IMR-90 (cell line): ENCODE measurements around the gene CCSER2. TPM values are rescaled to one million over a fixed set of nuclear protein-coding genes. Genes with fewer than 3 reads are reported as not detected.

ENCODE experiments used
- ATAC-seq: fragments of 200-7000 bp; cut with Tn5 transposase; 2 replicates; pipeline ENCODE4 v1.9.1; 2020; ENCODE audit warnings: low read depth, mild to moderate bottlenecking, moderate library complexity
- BruUV-seq: library from RNA; stranded (reverse); fragments of 400-500 nt; replicated peaks from 2 replicates; lab custom pipeline; 2021; lab: Mats Ljungman, UMichigan
- CTCF ChIA-PET: fragments of 300-600 bp; formaldehyde crosslinking; extraction: SDS; loops from one replicate; lab custom pipeline; 2021; ENCODE audit warnings: antibody characterized with exemption; lab: Yijun Ruan, JAX
- POLR2A ChIA-PET: fragments of 300-600 bp; sonication (Branson Sonifier 250); formaldehyde crosslinking; loops from one replicate; lab custom pipeline; 2022; ENCODE audit warnings: antibody characterized with exemption; ENCODE audit not compliant: unreplicated experiment; lab: Charles Lee
- DNase-seq: peaks from one replicate; pipeline ENCODE4 v3.0.0; 2013
- H2AFZ ChIP-seq: replicated peaks from 2 replicates; pipeline ENCODE3; 2013; ENCODE audit warnings: low read length, mild to moderate bottlenecking; ENCODE audit not compliant: poor library complexity
- H2AK5ac ChIP-seq: 2 replicates; pipeline ENCODE4 v1.6.1; 2013; ENCODE audit warnings: low read depth, low read length, inconsistent platforms
- H2AK9ac ChIP-seq: replicated peaks from 2 replicates; pipeline ENCODE3; 2013; ENCODE audit warnings: mild to moderate bottlenecking, low read depth, low read length, moderate library complexity; ENCODE audit not compliant: poor library complexity
- H2BK120ac ChIP-seq: 2 replicates; pipeline ENCODE4 v1.6.1; 2013; ENCODE audit warnings: low read depth, low read length, inconsistent platforms
- H2BK15ac ChIP-seq: 3 replicates; pipeline ENCODE4 v1.6.1; 2013; ENCODE audit warnings: low read depth, low read length, inconsistent platforms
- H2BK20ac ChIP-seq: 2 replicates; pipeline ENCODE4 v1.6.1; 2013; ENCODE audit warnings: low read depth, mild to moderate bottlenecking, inconsistent platforms, low read length, moderate library complexity
- H2BK5ac ChIP-seq: 2 replicates; pipeline ENCODE4 v1.6.1; 2013; ENCODE audit warnings: mild to moderate bottlenecking, low read depth, low read length, inconsistent platforms; ENCODE audit not compliant: poor library complexity, severe bottlenecking
- H3K14ac ChIP-seq: replicated peaks from 2 replicates; pipeline ENCODE4 v1.6.1; 2013; ENCODE audit warnings: low read depth, low read length, inconsistent platforms
- H3K18ac ChIP-seq: 2 replicates; pipeline ENCODE4 v1.6.1; 2013; ENCODE audit warnings: low read depth, low read length, control low read depth
- H3K23ac ChIP-seq: 2 replicates; pipeline ENCODE4 v1.6.1; 2013; ENCODE audit warnings: low read depth, low read length, inconsistent platforms
- H3K27ac ChIP-seq: 2 replicates; pipeline ENCODE4 v1.5.1; 2013; ENCODE audit warnings: mild to moderate bottlenecking, control low read depth, low read length; ENCODE audit not compliant: insufficient read depth
- H3K27me3 ChIP-seq: 2 replicates; pipeline ENCODE4 v1.6.1; 2013; ENCODE audit warnings: low read length; ENCODE audit not compliant: control insufficient read depth, insufficient read depth
- H3K36me3 ChIP-seq: 2 replicates; pipeline ENCODE4 v1.6.1; 2013; ENCODE audit warnings: low read length, mixed read lengths; ENCODE audit not compliant: control insufficient read depth, insufficient read depth
- H3K4ac ChIP-seq: 2 replicates; pipeline ENCODE4 v1.6.1; 2013; ENCODE audit warnings: low read depth, low read length, inconsistent platforms
- H3K4me1 ChIP-seq: 2 replicates; pipeline ENCODE4 v1.6.1; 2013; ENCODE audit warnings: low read length, mixed read lengths; ENCODE audit not compliant: control insufficient read depth, insufficient read depth
- H3K4me2 ChIP-seq: 2 replicates; pipeline ENCODE4 v1.6.1; 2013; ENCODE audit warnings: low read depth, mild to moderate bottlenecking, control low read depth, low read length, moderate library complexity
- H3K4me3 ChIP-seq: 2 replicates; pipeline ENCODE4 v1.5.1; 2013; ENCODE audit warnings: low read depth, mild to moderate bottlenecking, control low read depth, low read length, moderate library complexity; ENCODE audit not compliant: insufficient read depth
- H3K56ac ChIP-seq: 2 replicates; pipeline ENCODE4 v1.6.1; 2013; ENCODE audit warnings: low read length, inconsistent platforms; ENCODE audit not compliant: insufficient read depth; ENCODE audit errors: extremely low read depth
- H3K79me1 ChIP-seq, 2 experiments: 2 replicates each; pipeline ENCODE4 v1.6.1; 2013; ENCODE audit warnings: low read length in 2 of 2, inconsistent platforms in 1 of 2, low read depth in 1 of 2
- H3K9ac ChIP-seq: 2 replicates; pipeline ENCODE4 v1.6.1; 2013; ENCODE audit warnings: low read depth, low read length, control low read depth
- H3K9me1 ChIP-seq: 2 replicates; pipeline ENCODE4 v1.6.1; 2013; ENCODE audit warnings: low read length, inconsistent platforms; ENCODE audit not compliant: insufficient read depth
- H3K9me3 ChIP-seq: 2 replicates; pipeline ENCODE4 v1.6.1; 2013; ENCODE audit warnings: low read length; ENCODE audit not compliant: control insufficient read depth, insufficient read depth
- H4K20me1 ChIP-seq: 2 replicates; pipeline ENCODE4 v1.6.1; 2013; ENCODE audit warnings: low read length, inconsistent platforms; ENCODE audit not compliant: insufficient read depth
- H4K5ac ChIP-seq: 2 replicates; pipeline ENCODE4 v1.6.1; 2013; ENCODE audit warnings: mild to moderate bottlenecking, low read depth, low read length, control low read depth
- H4K8ac ChIP-seq, 2 experiments: 2 replicates each; pipeline ENCODE4 v1.6.1; 2013; ENCODE audit warnings: low read depth in 2 of 2, low read length in 2 of 2, control low read depth in 1 of 2, inconsistent platforms in 1 of 2
- H4K91ac ChIP-seq: 2 replicates; pipeline ENCODE4 v1.6.1; 2013; ENCODE audit warnings: low read depth, low read length, inconsistent platforms; ENCODE audit not compliant: insufficient read depth
- BHLHE40 ChIP-seq: fragments of 150-350 bp; IDR thresholded peaks from 2 replicates; pipeline ENCODE4 v1.6.1; 2016; ENCODE audit warnings: mild to moderate bottlenecking, low read depth, low read length
- MAFK ChIP-seq: IDR thresholded peaks from 2 replicates; pipeline ENCODE4 v1.6.1; 2012; ENCODE audit warnings: low read depth, low read length, improper control_type of control experiment
- MAZ ChIP-seq: IDR thresholded peaks from 2 replicates; pipeline ENCODE4 v1.6.1; 2012; ENCODE audit warnings: low read depth, mild to moderate bottlenecking, low read length, improper control_type of control experiment, moderate library complexity, borderline replicate concordance
- RAD21 ChIP-seq: IDR thresholded peaks from 2 replicates; pipeline ENCODE4 v1.6.1; 2012; ENCODE audit warnings: low read length, improper control_type of control experiment
- WGBS, 2 experiments: methylation state at CpG; one replicate each; pipeline versions ENCODE4 v1.1.5 to v1.1.7; 2013; ENCODE audit warnings: missing lambda C conversion rate in 2 of 2; ENCODE audit not compliant: insufficient read length in 1 of 2; ENCODE audit errors: extremely low coverage in 2 of 2; 5-methylcytosine and 5-hydroxymethylcytosine counted together
- dilution Hi-C: fragments of 300-500 bp; cut with HindIII; formaldehyde crosslinking; loops from one replicate; pipeline ENCODE4 v1.14.3; 2018; ENCODE audit warnings: low sequenced_read_pairs; ENCODE audit not compliant: unreplicated experiment
- in situ Hi-C: fragments of 300-500 bp; cut with MboI; formaldehyde crosslinking; loops from 3 replicates; pipeline ENCODE4 v1.14.3; 2019; ENCODE audit warnings: low sequenced_read_pairs, inconsistent platforms, mixed read lengths
- intact Hi-C: fragments of 100-400 bp; cut with micrococcal nuclease; formaldehyde crosslinking; loops from 2 replicates; pipeline ENCODE4 v1.10.0; 2022
- polyA plus RNA-seq, 3 experiments: library from polyadenylated mRNA; depleted of rRNA; stranded (reverse); fragments of >200 nt; gene quantifications; 2 replicates each; pipeline ENCODE4 v1.2.3, GENCODE V29; 2012; ENCODE audit warnings: low replicate concordance in 1 of 3
- total RNA-seq: library from RNA; depleted of rRNA; stranded (reverse); fragments of >200 nt; gene quantifications from 2 replicates; pipeline ENCODE4 v1.2.3, GENCODE V29; 2012
- TF ChIP-seq, protein P1 (sequence below): fragments of 150-350 bp; IDR thresholded peaks from 2 replicates; pipeline ENCODE4 v1.6.1; 2017; ENCODE audit warnings: mild to moderate bottlenecking, antibody characterized with exemption, low read length, low read depth
- TF ChIP-seq, protein P2 (sequence below): conservative IDR thresholded peaks from 2 replicates; pipeline ENCODE4 v1.5.1; 2012; ENCODE audit warnings: mild to moderate bottlenecking, low read depth, low read length, improper control_type of control experiment

The CCSER2 gene
- total and polyA plus RNA-seq, 2 of the 4 experiments (the other 2 are of a cell fraction), result 20.4 to 31.7 TPM

DNA sequence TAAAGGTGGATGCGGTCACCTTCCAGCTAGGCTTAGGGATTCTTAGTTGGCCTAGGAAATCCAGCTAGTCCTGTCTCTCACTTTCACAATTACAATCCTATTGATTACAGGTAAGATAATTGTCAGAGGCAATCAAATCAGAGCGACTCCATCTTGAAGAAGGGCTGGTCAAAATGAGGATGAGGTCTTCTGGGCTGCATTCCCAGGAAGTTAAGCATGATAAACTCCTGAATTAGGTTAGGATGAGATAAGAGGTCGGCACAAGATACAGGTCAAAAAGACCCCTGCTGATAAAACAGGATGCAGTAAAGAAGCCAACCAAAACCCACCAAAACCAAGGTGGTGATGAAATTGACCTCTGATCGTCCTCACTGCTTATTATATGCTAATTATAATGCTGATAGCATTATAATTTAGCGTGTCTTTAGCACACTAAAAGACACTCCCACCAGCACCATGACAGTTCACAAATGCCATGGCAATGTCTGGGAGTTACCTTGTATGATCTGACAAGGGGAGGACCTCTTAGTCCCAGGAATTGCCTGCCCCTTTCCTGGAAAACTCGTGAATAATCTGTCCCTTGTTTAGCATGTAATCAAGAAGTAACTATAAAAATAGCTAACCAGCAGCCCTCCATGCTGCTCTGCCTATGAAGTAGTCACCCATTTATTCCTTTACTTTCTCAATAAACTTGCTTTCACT is 237.6 kb downstream of the CCSER2 start:
- Histone ChIP-seq H3K79me1 (no peaks in the 10 kb centered on the region), H2AFZ (no peak overlapping the region), H3K4me3 (no peak overlapping the region), H3K36me3 (no peaks in the 10 kb centered on the region), H3K23ac (no peak overlapping the region), H4K5ac (no peak overlapping the region), H3K56ac (no peak overlapping the region), H3K9ac (no peak overlapping the region), H2BK20ac (no peak overlapping the region), H4K8ac (no peak overlapping the region), H2BK5ac (no peak overlapping the region), H2AK9ac (no peak overlapping the region), H3K4me2 (no peak overlapping the region), H3K27ac (no peak overlapping the region), H3K4me1 (no peaks in the 10 kb centered on the region), H2BK15ac (no peak overlapping the region), H3K4ac (no peak overlapping the region), H3K18ac (no peak overlapping the region), H3K9me3 (no peaks in the 10 kb centered on the region), H2BK120ac (no peak overlapping the region), H3K14ac (no peak overlapping the region), H4K20me1 (no peaks in the 10 kb centered on the region), H4K91ac (no peak overlapping the region), H3K9me1 (no peaks in the 10 kb centered on the region), H2AK5ac (no peak overlapping the region), H3K27me3 (no peaks in the 10 kb centered on the region; the same call in 1 of the 2 replicates)
- dilution Hi-C loops, result no loop called here
- no peak for DNase-seq
- ChIA-PET CTCF (no interaction called here), POLR2A (no interaction called here)
- BruUV-seq, result no TSS peak
- no peak for TF ChIP-seq BHLHE40
- TF ChIP-seq, protein P1, sequence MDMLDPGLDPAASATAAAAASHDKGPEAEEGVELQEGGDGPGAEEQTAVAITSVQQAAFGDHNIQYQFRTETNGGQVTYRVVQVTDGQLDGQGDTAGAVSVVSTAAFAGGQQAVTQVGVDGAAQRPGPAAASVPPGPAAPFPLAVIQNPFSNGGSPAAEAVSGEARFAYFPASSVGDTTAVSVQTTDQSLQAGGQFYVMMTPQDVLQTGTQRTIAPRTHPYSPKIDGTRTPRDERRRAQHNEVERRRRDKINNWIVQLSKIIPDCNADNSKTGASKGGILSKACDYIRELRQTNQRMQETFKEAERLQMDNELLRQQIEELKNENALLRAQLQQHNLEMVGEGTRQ, result no peak
- TF ChIP-seq MAFK, result no peak
- no peak for TF ChIP-seq RAD21
- TF ChIP-seq MAZ, result no peak
- TF ChIP-seq, protein P2, sequence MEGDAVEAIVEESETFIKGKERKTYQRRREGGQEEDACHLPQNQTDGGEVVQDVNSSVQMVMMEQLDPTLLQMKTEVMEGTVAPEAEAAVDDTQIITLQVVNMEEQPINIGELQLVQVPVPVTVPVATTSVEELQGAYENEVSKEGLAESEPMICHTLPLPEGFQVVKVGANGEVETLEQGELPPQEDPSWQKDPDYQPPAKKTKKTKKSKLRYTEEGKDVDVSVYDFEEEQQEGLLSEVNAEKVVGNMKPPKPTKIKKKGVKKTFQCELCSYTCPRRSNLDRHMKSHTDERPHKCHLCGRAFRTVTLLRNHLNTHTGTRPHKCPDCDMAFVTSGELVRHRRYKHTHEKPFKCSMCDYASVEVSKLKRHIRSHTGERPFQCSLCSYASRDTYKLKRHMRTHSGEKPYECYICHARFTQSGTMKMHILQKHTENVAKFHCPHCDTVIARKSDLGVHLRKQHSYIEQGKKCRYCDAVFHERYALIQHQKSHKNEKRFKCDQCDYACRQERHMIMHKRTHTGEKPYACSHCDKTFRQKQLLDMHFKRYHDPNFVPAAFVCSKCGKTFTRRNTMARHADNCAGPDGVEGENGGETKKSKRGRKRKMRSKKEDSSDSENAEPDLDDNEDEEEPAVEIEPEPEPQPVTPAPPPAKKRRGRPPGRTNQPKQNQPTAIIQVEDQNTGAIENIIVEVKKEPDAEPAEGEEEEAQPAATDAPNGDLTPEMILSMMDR, result no peak
- no CpG with 5 or more reads among the region's 6 CpGs for WGBS, 2 experiments
- intact Hi-C loops, result no loop called here
- in situ Hi-C loops, result no loop called here
- ATAC-seq, result no peak
